Muscle of leg (tissue), 11 donors: ENCODE data around the gene ACADS. TPM values are rescaled to one million over a fixed set of nuclear protein-coding genes. Genes with fewer than 3 reads are reported as not detected.
A peak's percentile ranks its signal among the peaks of the same experiment; 100 is the strongest.

ENCODE experiments used
- DNase-seq: peaks from one replicate; pipeline ENCODE4 v3.0.0; 2013
- H3K27ac ChIP-seq: one replicate; pipeline ENCODE4 v1.5.1; 2013; ENCODE audit warnings: mild to moderate bottlenecking, low read length, control low read depth
- H3K27me3 ChIP-seq: one replicate; pipeline ENCODE4 v1.6.1; 2013; ENCODE audit warnings: low read length; ENCODE audit not compliant: control insufficient read depth, insufficient read depth
- H3K36me3 ChIP-seq: one replicate; pipeline ENCODE4 v1.6.1; 2013; ENCODE audit warnings: low read length; ENCODE audit not compliant: control insufficient read depth, insufficient read depth
- H3K4me1 ChIP-seq: one replicate; pipeline ENCODE4 v1.6.1; 2013; ENCODE audit warnings: low read length; ENCODE audit not compliant: control insufficient read depth, insufficient read depth
- H3K4me3 ChIP-seq: one replicate; pipeline ENCODE4 v1.5.1; 2013; ENCODE audit warnings: low read length, control low read depth
- H3K9me3 ChIP-seq: replicated peaks from 2 replicates; pipeline ENCODE4 v1.6.1; 2013; ENCODE audit warnings: low read depth, low read length; ENCODE audit not compliant: control insufficient read depth
- WGBS: methylation state at CpG from one replicate; pipeline ENCODE4 v1.1.5; 2013; ENCODE audit warnings: missing lambda C conversion rate; ENCODE audit not compliant: insufficient coverage; 5-methylcytosine and 5-hydroxymethylcytosine counted together
- polyA plus RNA-seq, 8 donors: library from polyadenylated mRNA; unstranded; fragments of 120-200 nt; gene quantifications; one replicate each; pipeline versions ENCODE4 v1.2.1 to v1.2.3, GENCODE V29; 2013; ENCODE audit warnings: inconsistent platforms in 1 of 8, low replicate concordance in 1 of 8; ENCODE audit not compliant: insufficient read length in 8 of 8, insufficient read depth in 1 of 8
- total RNA-seq: library from RNA; stranded (reverse); fragments of 120-200 nt; gene quantifications from one replicate; pipeline ENCODE4 v1.2.4, GENCODE V29; 2013

Gene ACADS
- total and polyA plus RNA-seq, 9 donors, result 13.1 to 22.7 (median 20.3) TPM

GRCh38 chr12:120762086-120762485 lies 36.5 kb downstream of the ACADS start:
- peaks cover 35% of the 10 kb centered on the region for H3K4me1 ChIP-seq
- peak; percentile 78 for DNase-seq
- no CpG with 5 or more reads among the region's 6 CpGs for WGBS
- peak overlapping the region; percentile 96 for H3K27ac ChIP-seq
- no peak overlapping the region for H3K4me3 ChIP-seq
- H3K27me3 ChIP-seq, result no peaks in the 10 kb centered on the region
- H3K36me3 ChIP-seq, result peaks cover 62% of the 10 kb centered on the region
- H3K9me3 ChIP-seq, result no peaks in the 10 kb centered on the region

GRCh38 chr12:120763250-120763649 lies 37.6 kb downstream of the ACADS start:
- DNase-seq, result no peak
- no peaks in the 10 kb centered on the region for H3K27me3 ChIP-seq
- 90% methylated on average over 3 of the region's 3 CpGs for WGBS
- peaks cover 35% of the 10 kb centered on the region for H3K4me1 ChIP-seq
- no peak overlapping the region for H3K4me3 ChIP-seq
- H3K36me3 ChIP-seq, result peaks cover 73% of the 10 kb centered on the region
- H3K9me3 ChIP-seq, result no peaks in the 10 kb centered on the region
- no peak overlapping the region for H3K27ac ChIP-seq

- peak; percentile 59 for DNase-seq
- H3K4me3 ChIP-seq, result no peak overlapping the region
- H3K4me1 ChIP-seq, result peaks cover 24% of the 10 kb centered on the region
- no peaks in the 10 kb centered on the region for H3K27me3 ChIP-seq
- WGBS, result 69% methylated on average over 4 of the region's 9 CpGs
- peaks cover 73% of the 10 kb centered on the region for H3K36me3 ChIP-seq
- peak overlapping the region; percentile 15 for H3K27ac ChIP-seq
- H3K9me3 ChIP-seq, result no peaks in the 10 kb centered on the region
Observed at GRCh38 chr12:120764816-120765215, 39.2 kb downstream of the ACADS start.

GRCh38 chr12:120766566-120766965 lies 40.9 kb downstream of the ACADS start:
- DNase-seq, result no peak
- Histone ChIP-seq H3K36me3 (peaks cover 67% of the 10 kb centered on the region), H3K4me1 (peaks cover 7% of the 10 kb centered on the region), H3K27me3 (no peaks in the 10 kb centered on the region), H3K27ac (no peak overlapping the region), H3K4me3 (no peak overlapping the region), H3K9me3 (no peaks in the 10 kb centered on the region)
- WGBS, result no CpG with 5 or more reads among the region's 5 CpGs

DNA sequence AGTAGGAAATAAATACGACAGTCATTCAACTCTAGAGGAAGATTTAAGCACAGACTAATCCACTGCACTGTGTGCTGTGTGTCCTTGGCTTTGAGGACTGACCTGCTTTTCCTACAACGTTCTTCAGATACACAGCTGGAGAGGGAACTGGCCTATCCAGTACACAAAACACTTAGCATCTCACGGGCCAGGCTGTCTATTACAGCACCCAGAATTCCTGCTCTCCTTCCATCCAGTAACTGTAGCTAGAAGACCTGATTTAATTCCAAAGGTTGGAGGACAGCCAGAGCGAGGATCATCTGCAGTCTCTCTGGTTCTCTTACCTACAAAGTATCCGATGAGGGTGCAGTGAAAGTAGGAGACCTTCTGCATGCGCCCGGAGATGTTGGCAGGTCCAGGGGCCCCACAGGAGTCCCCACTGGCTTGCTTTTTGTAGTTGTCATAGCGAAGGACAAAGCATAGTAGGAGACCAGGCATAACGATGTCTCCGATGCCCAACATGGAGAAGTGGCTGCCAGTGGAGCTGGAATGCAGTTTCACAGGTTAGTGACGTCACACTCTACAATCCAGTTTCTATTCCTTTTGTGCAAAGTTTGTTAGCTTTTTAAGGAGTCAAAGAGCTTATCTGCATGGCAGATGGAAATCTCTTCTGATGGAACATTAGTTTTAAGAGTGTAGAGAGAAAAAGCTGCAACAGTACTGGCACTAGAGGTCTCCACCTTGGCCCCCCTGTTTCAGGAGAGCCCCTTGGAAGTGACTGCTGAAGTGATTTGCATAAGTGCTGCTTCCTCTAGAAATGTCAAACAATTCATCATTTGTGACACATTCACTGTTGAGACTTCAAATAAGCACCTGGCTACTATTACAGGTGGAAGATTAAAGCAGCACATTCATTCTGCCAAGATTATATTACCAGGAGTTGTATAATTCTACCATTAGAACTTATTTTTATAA lies 41.7 kb downstream of the ACADS start:
- Histone ChIP-seq H3K9me3 (no peaks in the 10 kb centered on the region), H3K36me3 (peaks cover 69% of the 10 kb centered on the region), H3K4me3 (no peak overlapping the region), H3K4me1 (peaks cover under 1% of the 10 kb centered on the region), H3K27me3 (no peaks in the 10 kb centered on the region), H3K27ac (no peak overlapping the region)
- DNase-seq, result no peak
- 94% methylated on average over 6 of the region's 11 CpGs for WGBS

DNA sequence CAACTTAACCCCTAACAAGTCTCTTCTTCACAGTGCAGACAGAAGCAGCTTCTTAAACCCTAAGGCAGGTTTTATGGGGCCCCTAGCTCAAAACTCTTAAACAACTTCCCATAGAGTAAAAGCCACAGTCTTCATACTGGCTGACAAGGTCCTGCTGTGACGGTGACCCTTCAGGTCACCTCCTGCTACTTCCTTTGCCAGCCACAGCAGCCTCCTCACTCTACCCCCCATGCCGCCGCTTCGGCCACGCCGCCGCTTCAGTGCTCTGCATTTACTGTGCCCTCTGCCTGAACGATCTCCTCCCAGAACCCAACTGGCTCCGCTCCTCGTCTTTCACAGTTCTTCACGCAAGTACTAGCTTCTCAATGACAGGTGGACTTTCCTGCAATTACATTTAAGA lies 45.5 kb downstream of the ACADS start:
- no peak overlapping the region for H3K4me3 ChIP-seq
- no peak for DNase-seq
- H3K4me1 ChIP-seq, result peaks cover 5% of the 10 kb centered on the region
- 66% methylated on average over 11 of the region's 11 CpGs for WGBS
- H3K36me3 ChIP-seq, result peaks cover 42% of the 10 kb centered on the region
- H3K9me3 ChIP-seq, result no peaks in the 10 kb centered on the region
- no peak overlapping the region for H3K27ac ChIP-seq
- no peaks in the 10 kb centered on the region for H3K27me3 ChIP-seq

- DNase-seq, result no peak
- Histone ChIP-seq H3K9me3 (no peaks in the 10 kb centered on the region), H3K27ac (peak overlapping the region; percentile 20), H3K36me3 (peaks cover 10% of the 10 kb centered on the region), H3K27me3 (no peaks in the 10 kb centered on the region), H3K4me1 (peaks cover 5% of the 10 kb centered on the region), H3K4me3 (no peak overlapping the region)
- 81% methylated on average over 5 of the region's 7 CpGs for WGBS
Observed at GRCh38 chr12:120774169-120774916, 48.7 kb downstream of the ACADS start.

DNA sequence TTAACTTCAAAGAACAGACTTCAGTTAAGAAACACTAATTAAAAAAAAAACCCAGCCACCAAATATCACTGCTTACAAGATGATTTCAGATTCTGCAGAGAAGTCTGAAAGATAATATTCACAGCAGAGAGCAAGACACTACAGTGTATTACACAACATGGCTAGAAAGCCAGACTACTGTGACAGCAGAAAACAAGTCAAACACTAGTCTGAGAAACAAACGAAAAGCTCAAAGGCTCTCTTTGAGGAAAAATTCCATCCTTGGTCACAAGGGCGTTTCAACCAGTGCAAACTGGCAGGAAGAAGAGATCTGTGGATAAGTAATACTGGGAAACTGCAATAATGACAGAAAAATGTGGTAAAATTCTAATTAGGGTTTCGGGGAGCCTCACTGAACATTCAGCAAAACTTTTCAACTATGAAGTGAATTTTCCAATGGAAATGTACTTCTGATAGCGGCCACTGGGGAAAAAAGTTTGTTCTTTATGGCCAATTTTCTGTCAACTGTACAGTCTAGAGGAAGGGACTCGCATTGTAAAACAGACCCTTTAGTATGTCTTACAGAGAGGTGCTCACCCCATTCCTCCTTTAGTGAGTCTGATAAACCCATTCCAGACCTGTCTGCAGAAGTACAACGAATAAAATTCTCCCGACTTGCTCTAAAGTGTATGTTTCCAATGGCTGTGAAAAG lies 50.4 kb downstream of the ACADS start:
- 73% methylated on average over 2 of the region's 7 CpGs for WGBS
- H3K9me3 ChIP-seq, result no peaks in the 10 kb centered on the region
- H3K36me3 ChIP-seq, result peaks cover 13% of the 10 kb centered on the region
- no peak overlapping the region for H3K4me3 ChIP-seq
- no peak for DNase-seq
- H3K27ac ChIP-seq, result no peak overlapping the region
- H3K4me1 ChIP-seq, result peaks cover 5% of the 10 kb centered on the region
- no peaks in the 10 kb centered on the region for H3K27me3 ChIP-seq

GRCh38 chr12:120783197-120783596 lies 57.6 kb downstream of the ACADS start:
- no peaks in the 10 kb centered on the region for H3K27me3 ChIP-seq
- H3K36me3 ChIP-seq, result peaks cover 25% of the 10 kb centered on the region
- H3K27ac ChIP-seq, result peak overlapping the region; percentile 60
- no peak for DNase-seq
- no peaks in the 10 kb centered on the region for H3K9me3 ChIP-seq
- no peak overlapping the region for H3K4me3 ChIP-seq
- 84% methylated on average over 2 of the region's 6 CpGs for WGBS
- no peaks in the 10 kb centered on the region for H3K4me1 ChIP-seq

DNA sequence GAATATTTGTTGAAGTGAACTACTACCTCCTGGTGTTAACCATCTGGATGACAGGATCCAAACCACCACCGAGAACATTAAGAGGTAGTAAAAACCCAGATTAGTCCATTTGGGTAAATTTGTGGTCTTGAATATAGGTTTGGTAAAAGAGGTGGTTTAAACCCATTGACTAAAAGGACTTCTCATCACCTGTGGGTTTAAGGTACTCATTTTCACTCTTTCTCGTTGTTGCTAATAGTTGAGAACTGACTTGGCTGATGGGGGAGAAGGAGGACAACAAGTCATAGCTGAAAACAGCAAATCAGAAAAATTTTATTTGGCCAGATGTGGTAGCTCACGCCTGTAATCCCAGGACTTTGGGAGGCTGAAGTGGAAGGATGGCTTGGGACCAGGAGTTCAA lies 59.2 kb downstream of the ACADS start:
- H3K27me3 ChIP-seq, result no peaks in the 10 kb centered on the region
- H3K4me1 ChIP-seq, result no peaks in the 10 kb centered on the region
- peaks cover 27% of the 10 kb centered on the region for H3K36me3 ChIP-seq
- no peak for DNase-seq
- whole genome bisulfite sequencing, result no CpG with 5 or more reads among the region's 3 CpGs
- no peak overlapping the region for H3K4me3 ChIP-seq
- H3K9me3 ChIP-seq, result no peaks in the 10 kb centered on the region
- no peak overlapping the region for H3K27ac ChIP-seq
